Liver (tissue), 3 donors: Measurements from ENCODE around the gene CCDC8.

ENCODE experiments used
- TF ChIP-seq, protein P1 (sequence below): IDR thresholded peaks from 2 replicates; pipeline ENCODE4 v1.6.1; 2016; ENCODE audit warnings: antibody characterized with exemption
- TF ChIP-seq, protein P2 (sequence below): fragments of 150-350 bp; IDR thresholded peaks from 2 replicates; pipeline ENCODE4 v1.5.1; 2017; ENCODE audit warnings: improper control_type of control experiment, low read depth, low read length; ENCODE audit not compliant: missing input control
- TF ChIP-seq, protein P3 (sequence below): IDR thresholded peaks from 2 replicates; pipeline ENCODE4 v1.6.1; 2016; ENCODE audit warnings: antibody characterized with exemption
- donor health status: healthy.
- donor health status: healthy.

DNA sequence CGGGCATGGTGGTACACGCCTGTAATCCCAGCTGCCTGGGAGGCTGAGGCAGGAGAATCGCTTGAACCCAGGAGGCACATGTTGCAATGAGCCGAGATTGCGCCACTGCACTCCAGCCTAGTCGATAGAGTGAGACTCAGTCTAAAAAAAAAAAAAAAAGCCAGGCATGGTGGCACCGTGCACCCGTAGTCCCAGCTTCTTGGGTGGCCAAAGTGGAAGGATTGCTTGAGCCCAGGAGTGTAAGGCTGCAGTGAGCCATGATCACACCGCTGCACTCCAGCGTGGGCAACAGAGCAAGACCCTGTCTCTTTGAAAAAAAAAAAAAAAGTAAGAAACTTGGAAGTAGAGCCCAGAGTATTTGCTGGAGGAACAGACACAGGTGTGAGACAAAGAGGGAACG lies 27.7 kb downstream of the CCDC8 start:
- TF ChIP-seq, protein P1, sequence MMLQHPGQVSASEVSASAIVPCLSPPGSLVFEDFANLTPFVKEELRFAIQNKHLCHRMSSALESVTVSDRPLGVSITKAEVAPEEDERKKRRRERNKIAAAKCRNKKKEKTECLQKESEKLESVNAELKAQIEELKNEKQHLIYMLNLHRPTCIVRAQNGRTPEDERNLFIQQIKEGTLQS: no peak
- TF ChIP-seq, protein P2, sequence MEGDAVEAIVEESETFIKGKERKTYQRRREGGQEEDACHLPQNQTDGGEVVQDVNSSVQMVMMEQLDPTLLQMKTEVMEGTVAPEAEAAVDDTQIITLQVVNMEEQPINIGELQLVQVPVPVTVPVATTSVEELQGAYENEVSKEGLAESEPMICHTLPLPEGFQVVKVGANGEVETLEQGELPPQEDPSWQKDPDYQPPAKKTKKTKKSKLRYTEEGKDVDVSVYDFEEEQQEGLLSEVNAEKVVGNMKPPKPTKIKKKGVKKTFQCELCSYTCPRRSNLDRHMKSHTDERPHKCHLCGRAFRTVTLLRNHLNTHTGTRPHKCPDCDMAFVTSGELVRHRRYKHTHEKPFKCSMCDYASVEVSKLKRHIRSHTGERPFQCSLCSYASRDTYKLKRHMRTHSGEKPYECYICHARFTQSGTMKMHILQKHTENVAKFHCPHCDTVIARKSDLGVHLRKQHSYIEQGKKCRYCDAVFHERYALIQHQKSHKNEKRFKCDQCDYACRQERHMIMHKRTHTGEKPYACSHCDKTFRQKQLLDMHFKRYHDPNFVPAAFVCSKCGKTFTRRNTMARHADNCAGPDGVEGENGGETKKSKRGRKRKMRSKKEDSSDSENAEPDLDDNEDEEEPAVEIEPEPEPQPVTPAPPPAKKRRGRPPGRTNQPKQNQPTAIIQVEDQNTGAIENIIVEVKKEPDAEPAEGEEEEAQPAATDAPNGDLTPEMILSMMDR: no peak
- TF ChIP-seq, protein P3, sequence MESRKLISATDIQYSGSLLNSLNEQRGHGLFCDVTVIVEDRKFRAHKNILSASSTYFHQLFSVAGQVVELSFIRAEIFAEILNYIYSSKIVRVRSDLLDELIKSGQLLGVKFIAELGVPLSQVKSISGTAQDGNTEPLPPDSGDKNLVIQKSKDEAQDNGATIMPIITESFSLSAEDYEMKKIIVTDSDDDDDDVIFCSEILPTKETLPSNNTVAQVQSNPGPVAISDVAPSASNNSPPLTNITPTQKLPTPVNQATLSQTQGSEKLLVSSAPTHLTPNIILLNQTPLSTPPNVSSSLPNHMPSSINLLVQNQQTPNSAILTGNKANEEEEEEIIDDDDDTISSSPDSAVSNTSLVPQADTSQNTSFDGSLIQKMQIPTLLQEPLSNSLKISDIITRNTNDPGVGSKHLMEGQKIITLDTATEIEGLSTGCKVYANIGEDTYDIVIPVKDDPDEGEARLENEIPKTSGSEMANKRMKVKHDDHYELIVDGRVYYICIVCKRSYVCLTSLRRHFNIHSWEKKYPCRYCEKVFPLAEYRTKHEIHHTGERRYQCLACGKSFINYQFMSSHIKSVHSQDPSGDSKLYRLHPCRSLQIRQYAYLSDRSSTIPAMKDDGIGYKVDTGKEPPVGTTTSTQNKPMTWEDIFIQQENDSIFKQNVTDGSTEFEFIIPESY: no peak
